ENCODE measurements around the gene MRPL4. TPM values are rescaled to one million over a fixed set of nuclear protein-coding genes. Genes with fewer than 3 reads are reported as not detected.

MRPL4 gene
- total and polyA plus RNA-seq, 2 experiments from 2014 or later: 92.0 to 171 TPM

GRCh38 chr19:10228393-10228792 lies 23.6 kb upstream of the MRPL4 start:
- H3K79me2 ChIP-seq (replicated peaks; ENCODE audit: insufficient read depth): peaks cover 8% of the 10 kb centered on the region; the same call in 1 of the 2 replicates
- H3F3A ChIP-seq (replicated peaks; ENCODE audit: low read depth): peaks cover 8% of the 10 kb centered on the region
- H3K27ac ChIP-seq (ENCODE audit: low read depth): no peak overlapping the region
- Mint-ChIP-seq H3K4me3 (no peak overlapping the region), H3K9me3 (no peaks in the 10 kb centered on the region), H3K4me1 (peaks cover 13% of the 10 kb centered on the region), H3K27me3 (ENCODE audit: insufficient read depth, low read depth, poor library complexity) (peaks cover 15% of the 10 kb centered on the region), H3K36me3 (ENCODE audit: low read depth) (peaks cover 6% of the 10 kb centered on the region; the same call in 2 of the 3 replicates), H3K27ac (no peak overlapping the region)
- no peak for TF ChIP-seq ZNF462 (CRISPR knock-in tag; IDR thresholded peaks at IDR 0.05)
- TF ChIP-seq ZNF331 (CRISPR knock-in tag; IDR thresholded peaks at IDR 0.05; ENCODE audit: low read depth): no peak
- TF ChIP-seq NANOG (IDR thresholded peaks at IDR 0.05; ENCODE audit: borderline replicate concordance): no peak
- no peak for TF ChIP-seq STAT1 (IDR thresholded peaks at IDR 0.05; ENCODE audit: unreplicated experiment)
- no peak for TF ChIP-seq CTCF (conservative IDR thresholded peaks at IDR 0.05; ENCODE audit: low read depth in 2 of 2)
- TF ChIP-seq CREB1 (CRISPR knock-in tag; IDR thresholded peaks at IDR 0.05; ENCODE audit: low read depth): no peak
- no peak for TF ChIP-seq POLR2AphosphoS5 (IDR thresholded peaks at IDR 0.05; ENCODE audit: low read depth)
- no peak for TF ChIP-seq EZH2 (IDR thresholded peaks at IDR 0.05; ENCODE audit: low read depth, unreplicated experiment)
- TF ChIP-seq, protein P1, sequence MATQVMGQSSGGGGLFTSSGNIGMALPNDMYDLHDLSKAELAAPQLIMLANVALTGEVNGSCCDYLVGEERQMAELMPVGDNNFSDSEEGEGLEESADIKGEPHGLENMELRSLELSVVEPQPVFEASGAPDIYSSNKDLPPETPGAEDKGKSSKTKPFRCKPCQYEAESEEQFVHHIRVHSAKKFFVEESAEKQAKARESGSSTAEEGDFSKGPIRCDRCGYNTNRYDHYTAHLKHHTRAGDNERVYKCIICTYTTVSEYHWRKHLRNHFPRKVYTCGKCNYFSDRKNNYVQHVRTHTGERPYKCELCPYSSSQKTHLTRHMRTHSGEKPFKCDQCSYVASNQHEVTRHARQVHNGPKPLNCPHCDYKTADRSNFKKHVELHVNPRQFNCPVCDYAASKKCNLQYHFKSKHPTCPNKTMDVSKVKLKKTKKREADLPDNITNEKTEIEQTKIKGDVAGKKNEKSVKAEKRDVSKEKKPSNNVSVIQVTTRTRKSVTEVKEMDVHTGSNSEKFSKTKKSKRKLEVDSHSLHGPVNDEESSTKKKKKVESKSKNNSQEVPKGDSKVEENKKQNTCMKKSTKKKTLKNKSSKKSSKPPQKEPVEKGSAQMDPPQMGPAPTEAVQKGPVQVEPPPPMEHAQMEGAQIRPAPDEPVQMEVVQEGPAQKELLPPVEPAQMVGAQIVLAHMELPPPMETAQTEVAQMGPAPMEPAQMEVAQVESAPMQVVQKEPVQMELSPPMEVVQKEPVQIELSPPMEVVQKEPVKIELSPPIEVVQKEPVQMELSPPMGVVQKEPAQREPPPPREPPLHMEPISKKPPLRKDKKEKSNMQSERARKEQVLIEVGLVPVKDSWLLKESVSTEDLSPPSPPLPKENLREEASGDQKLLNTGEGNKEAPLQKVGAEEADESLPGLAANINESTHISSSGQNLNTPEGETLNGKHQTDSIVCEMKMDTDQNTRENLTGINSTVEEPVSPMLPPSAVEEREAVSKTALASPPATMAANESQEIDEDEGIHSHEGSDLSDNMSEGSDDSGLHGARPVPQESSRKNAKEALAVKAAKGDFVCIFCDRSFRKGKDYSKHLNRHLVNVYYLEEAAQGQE (IDR thresholded peaks at IDR 0.05; ENCODE audit: unreplicated experiment): no peak
- no peak for TF ChIP-seq EZH2phosphoT487 (IDR thresholded peaks at IDR 0.05; ENCODE audit: unreplicated experiment)
- no peak for TF ChIP-seq JUNB (IDR thresholded peaks at IDR 0.05; ENCODE audit: unreplicated experiment)
- no peak for TF ChIP-seq ZNF114 (CRISPR knock-in tag; IDR thresholded peaks at IDR 0.05)
- TF ChIP-seq, protein P2, sequence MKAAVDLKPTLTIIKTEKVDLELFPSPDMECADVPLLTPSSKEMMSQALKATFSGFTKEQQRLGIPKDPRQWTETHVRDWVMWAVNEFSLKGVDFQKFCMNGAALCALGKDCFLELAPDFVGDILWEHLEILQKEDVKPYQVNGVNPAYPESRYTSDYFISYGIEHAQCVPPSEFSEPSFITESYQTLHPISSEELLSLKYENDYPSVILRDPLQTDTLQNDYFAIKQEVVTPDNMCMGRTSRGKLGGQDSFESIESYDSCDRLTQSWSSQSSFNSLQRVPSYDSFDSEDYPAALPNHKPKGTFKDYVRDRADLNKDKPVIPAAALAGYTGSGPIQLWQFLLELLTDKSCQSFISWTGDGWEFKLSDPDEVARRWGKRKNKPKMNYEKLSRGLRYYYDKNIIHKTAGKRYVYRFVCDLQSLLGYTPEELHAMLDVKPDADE (IDR thresholded peaks at IDR 0.05): no peak
- H3K9me2 ChIP-seq (ENCODE audit: insufficient read depth): no peaks in the 10 kb centered on the region
- no peak overlapping the region for H2AFZ ChIP-seq
- H3K27me3 ChIP-seq (ENCODE audit: insufficient read depth): no peaks in the 10 kb centered on the region
- H3K4me1 ChIP-seq (ENCODE audit: insufficient read depth): peaks cover 3% of the 10 kb centered on the region
- no peaks in the 10 kb centered on the region; the same call in 1 of the 2 replicates for H4K20me1 ChIP-seq (replicated peaks; ENCODE audit: insufficient read depth)
- H3K4me3 ChIP-seq: no peak overlapping the region
- H3K4me2 ChIP-seq: no peak overlapping the region
- DNase-seq (ENCODE audit: low spot score) (no peak), ATAC-seq (no peak)
- no peaks in the 10 kb centered on the region for H3K36me3 ChIP-seq (ENCODE audit: insufficient read depth)
